Heart left ventricle (tissue), 16 donors: ENCODE results near the gene PCK2. TPM values are rescaled to one million over a fixed set of nuclear protein-coding genes. Genes with fewer than 3 reads are reported as not detected.

Source experiments
- ATAC-seq, 4 donors: fragments of 200-7000 bp; cut with Tn5 transposase; one replicate each; pipeline ENCODE4 v1.9.1; 2020 to 2022; ENCODE audit warnings: moderate library complexity in 4 of 4, mild to moderate bottlenecking in 3 of 4, moderate number of reproducible peaks in 1 of 4
- DNase-seq, 5 donors: peaks; one replicate each; pipeline ENCODE4 v3.0.0-alpha.2; 2020
- H3K27ac ChIP-seq, 12 donors: fragments of 200-600 bp; sonication (generic) in 4 of 12; one replicate each; pipeline versions ENCODE4 v1.5.0 to v1.8.0; 2016 to 2022; ENCODE audit warnings: mild to moderate bottlenecking in 2 of 12
- H3K27me3 ChIP-seq, 9 donors: fragments of 200-600 bp; sonication (generic) in 2 of 9; one replicate each; pipeline versions ENCODE4 v1.5.1 to v1.8.0; 2016 to 2022; ENCODE audit warnings: mild to moderate bottlenecking in 3 of 9
- H3K36me3 ChIP-seq, 9 donors: fragments of 200-600 bp; sonication (generic) in 2 of 9; one replicate each; pipeline versions ENCODE4 v1.5.0 to v1.8.0; 2018 to 2022; ENCODE audit warnings: mild to moderate bottlenecking in 2 of 9
- H3K4me1 ChIP-seq, 12 donors: fragments of 200-600 bp; sonication (generic) in 4 of 12; one replicate each; pipeline versions ENCODE4 v1.5.0 to v1.8.0; 2016 to 2022; ENCODE audit warnings: mild to moderate bottlenecking in 3 of 12
- H3K4me3 ChIP-seq, 12 donors: fragments of 200-600 bp; sonication (generic) in 4 of 12; one replicate each; pipeline versions ENCODE4 v1.5.0 to v1.8.0; 2017 to 2022; ENCODE audit warnings: mild to moderate bottlenecking in 9 of 12, moderate library complexity in 4 of 12
- H3K9me3 ChIP-seq, 12 donors: fragments of 200-600 bp; sonication (generic) in 4 of 12; one replicate each; pipeline versions ENCODE4 v1.5.0 to v1.8.0; 2016 to 2022; ENCODE audit warnings: mild to moderate bottlenecking in 1 of 12
- POLR2A ChIP-seq, 2 donors: fragments of 450-650 bp; IDR thresholded peaks; one replicate each; pipeline ENCODE4 v1.6.1; 2017; ENCODE audit warnings: antibody characterized with exemption in 2 of 2, mild to moderate bottlenecking in 2 of 2, moderate library complexity in 2 of 2
- WGBS, 4 donors: extraction: QIAGEN DNeasy Blood & Tissue Kit in 2 of 4; methylation state at CpG; one replicate each; pipeline versions ENCODE4 v1.1.5 to v1.1.7; 2013 to 2018; 5-methylcytosine and 5-hydroxymethylcytosine counted together
- intact Hi-C, 10 donors: fragments of 100-400 bp; cut with DNase I; formaldehyde crosslinking; loops; one replicate each; pipeline versions ENCODE4 v1.11.1 to v1.14.2; 2022
- polyA plus RNA-seq, 2 donors: library from polyadenylated mRNA; stranded (reverse); fragments of 200-250 nt; gene quantifications; one replicate each; pipeline ENCODE4 v1.2.3, GENCODE V29; 2013
- total RNA-seq, 9 donors: library from RNA; depleted of rRNA in 2 of 9; stranded (reverse); fragments of >200 nt in 2 of 9; fragmentation: NEBNext Ultra II Directional in 3 of 9; extraction: Animal tissue kit (Norgen Biotek cat#: 25700) in 3 of 9; gene quantifications; one replicate each; pipeline versions ENCODE4 v1.1.0 to v1.2.4, GENCODE V29; 2016 to 2023
- TF ChIP-seq, protein P1 (sequence below), 12 donors: fragments of 200-600 bp; sonication (generic) in 4 of 12; IDR thresholded peaks; one replicate each; pipeline versions ENCODE4 v1.5.0 to v1.8.0; 2018 to 2022; ENCODE audit warnings: antibody characterized with exemption in 12 of 12, mild to moderate bottlenecking in 5 of 12
- donor health status: ischemic (EF 13 %, LVEDD 7.1; RV severe dilation, severe dysfunction).
- donor health status: healthy with polysubstance abuse.
- donor health status: DM: no; HTN: yes; CAD: no.
- donor health status: DM: no; HTN: no; CAD: no.
- donor health status: ischemic (EF 25% LVEDD 6.9; RV normal size, moderate dysfunction).
- donor health status: ischemic (EF 25% LVEDD 5.7; RV mildly dilated, moderate dysfunction).
- donor health status: healthy.
- donor health status: DM: yes; HTN: yes; CAD: no.
- donor health status: ischemic (EF 35%, LVEDD 5.7; RV mildly dilated, moderate dysfunction).
- donor health status: nonischemic (EF 11% LVEDD 7.7; RV severe dilation, severe dysfunction).
- donor health status: DM: yes; HTN: yes; CAD: no.
- donor health status: PGD.
- donor health status: ischemic (EF 29% LVEDD 5.4; RV normal size, mild dysfunction).
- donor health status: nonischemic (EF 23%, LVEDD 6.1; RV moderate dilation, normal function).

Gene PCK2
- total and polyA plus RNA-seq, 11 donors: 1.5 to 14.6 (median 3.9) TPM

GRCh38 chr14:24146978-24147760 lies 53.1 kb downstream of the PCK2 start, which contains the start of gene RNF31:
TSS of gene RNF31 (plus strand) at chr14:24147498. CDS start at chr14:24147699, 201 bp downstream.
- intact Hi-C loops: loop anchor here in 2 of 10 donors (1.0 to 5.0 kb wide), 3 partner anchors 14 to 35 kb away; partner anchors contain the start of genes DCAF11 (in 2 of the 2), NRL (in 2 of the 2) and IRF9 (in 1 of the 2)
- H3K4me1 ChIP-seq: peaks cover 6 to 51% (median 25%) of the 10 kb centered on the region in 12 donors
- no peaks in the 10 kb centered on the region for H3K27me3 ChIP-seq
- ATAC-seq (peak; percentile 93 to 97 (median 95)), DNase-seq (peak; percentile 98 to 99 (median 99))
- 0 to 1% (median 0%) methylated on average over 49 to 57 of the region's 57 CpGs for WGBS, 4 donors
- TF ChIP-seq, protein P1, sequence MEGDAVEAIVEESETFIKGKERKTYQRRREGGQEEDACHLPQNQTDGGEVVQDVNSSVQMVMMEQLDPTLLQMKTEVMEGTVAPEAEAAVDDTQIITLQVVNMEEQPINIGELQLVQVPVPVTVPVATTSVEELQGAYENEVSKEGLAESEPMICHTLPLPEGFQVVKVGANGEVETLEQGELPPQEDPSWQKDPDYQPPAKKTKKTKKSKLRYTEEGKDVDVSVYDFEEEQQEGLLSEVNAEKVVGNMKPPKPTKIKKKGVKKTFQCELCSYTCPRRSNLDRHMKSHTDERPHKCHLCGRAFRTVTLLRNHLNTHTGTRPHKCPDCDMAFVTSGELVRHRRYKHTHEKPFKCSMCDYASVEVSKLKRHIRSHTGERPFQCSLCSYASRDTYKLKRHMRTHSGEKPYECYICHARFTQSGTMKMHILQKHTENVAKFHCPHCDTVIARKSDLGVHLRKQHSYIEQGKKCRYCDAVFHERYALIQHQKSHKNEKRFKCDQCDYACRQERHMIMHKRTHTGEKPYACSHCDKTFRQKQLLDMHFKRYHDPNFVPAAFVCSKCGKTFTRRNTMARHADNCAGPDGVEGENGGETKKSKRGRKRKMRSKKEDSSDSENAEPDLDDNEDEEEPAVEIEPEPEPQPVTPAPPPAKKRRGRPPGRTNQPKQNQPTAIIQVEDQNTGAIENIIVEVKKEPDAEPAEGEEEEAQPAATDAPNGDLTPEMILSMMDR (IDR thresholded peaks at IDR 0.05): no peak
- TF ChIP-seq POLR2A (IDR thresholded peaks at IDR 0.05): peak in 1 of 2 donors; percentile 56
- H3K9me3 ChIP-seq: no peaks in the 10 kb centered on the region
- peak within 1 kb of the TSS; percentile 57 to 94 (median 84) for H3K4me3 ChIP-seq
- H3K27ac ChIP-seq: peak within 1 kb of the TSS; percentile 49 to 97 (median 94)
- peaks cover 0 to 63% (median 45%) of the 10 kb centered on the region in 9 donors for H3K36me3 ChIP-seq

DNA sequence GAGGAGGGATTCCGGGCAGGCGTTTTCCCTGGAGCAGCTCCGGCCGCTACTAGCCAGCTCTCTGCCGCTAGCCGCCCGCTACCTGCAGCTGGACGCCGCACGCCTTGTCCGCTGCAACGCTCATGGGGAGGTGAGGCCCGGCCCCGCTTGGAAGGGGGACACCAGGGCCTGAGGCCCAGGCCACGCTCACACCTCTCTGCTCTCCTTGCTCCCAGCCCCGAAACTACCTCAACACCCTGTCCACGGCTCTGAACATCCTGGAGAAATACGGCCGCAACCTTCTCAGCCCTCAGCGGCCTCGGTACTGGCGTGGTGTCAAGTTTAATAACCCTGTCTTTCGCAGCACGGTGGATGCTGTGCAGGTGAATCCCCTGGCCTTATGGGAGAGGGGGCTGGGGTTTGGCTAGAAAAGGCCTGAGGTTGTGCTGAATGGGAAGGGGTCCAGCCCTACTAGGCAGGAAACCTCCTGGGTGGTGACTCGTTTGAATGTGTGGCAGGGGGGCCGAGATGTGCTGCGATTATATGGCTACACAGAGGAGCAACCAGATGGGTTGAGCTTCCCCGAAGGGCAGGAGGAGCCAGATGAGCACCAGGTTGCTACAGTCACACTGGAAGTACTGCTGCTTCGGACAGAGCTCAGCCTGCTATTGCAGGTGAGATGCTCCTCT lies 53.8 kb downstream of the PCK2 start:
- ATAC-seq (peak in 1 of 4 donors; percentile 0), DNase-seq (no peak)
- intact Hi-C loops: loop anchor here in 2 of 10 donors (1.0 to 5.0 kb wide), 2 partner anchors 13 to 36 kb away; partner anchors contain the start of genes DCAF11 (in 1 of the 2), IRF9 (in 1 of the 2) and NRL (in 1 of the 2)
- H3K9me3 ChIP-seq: no peaks in the 10 kb centered on the region
- 5 to 11% (median 6%) methylated on average over 19 to 29 of the region's 29 CpGs for WGBS, 4 donors
- H3K27me3 ChIP-seq: no peaks in the 10 kb centered on the region
- H3K4me1 ChIP-seq: peaks cover 6 to 45% (median 22%) of the 10 kb centered on the region in 12 donors
- H3K36me3 ChIP-seq: peaks cover 0 to 66% (median 53%) of the 10 kb centered on the region in 9 donors
- peak overlapping the region; percentile 57 to 94 (median 84) for H3K4me3 ChIP-seq
- TF ChIP-seq POLR2A (IDR thresholded peaks at IDR 0.05): no peak
- TF ChIP-seq, protein P1 (IDR thresholded peaks at IDR 0.05): no peak
- H3K27ac ChIP-seq: peak overlapping the region; percentile 39 to 97 (median 94)

GRCh38 chr14:24149302-24149969 lies 55.3 kb downstream of the PCK2 start:
- Histone ChIP-seq H3K9me3 (no peaks in the 10 kb centered on the region), H3K27me3 (no peaks in the 10 kb centered on the region), H3K27ac (no peak overlapping the region), H3K4me1 (peaks cover 6 to 35% (median 22%) of the 10 kb centered on the region in 12 donors), H3K36me3 (peaks cover 0 to 65% (median 56%) of the 10 kb centered on the region in 9 donors), H3K4me3 (no peak overlapping the region)
- TF ChIP-seq, protein P1 (IDR thresholded peaks at IDR 0.05): no peak
- no peak for TF ChIP-seq POLR2A (IDR thresholded peaks at IDR 0.05)
- 90 to 95% (median 94%) methylated on average over 3 of the region's 3 CpGs for WGBS, 4 donors
- intact Hi-C loops: loop anchor here in 1 of 10 donors (5.0 kb wide), 1 partner anchor 37 kb away; the partner anchor contains the start of genes DCAF11 and NRL
- DNase-seq: no peak
- ATAC-seq: no peak
